IMR-90 (cell line): ENCODE measurements around the gene CNTN5. TPM values are rescaled to one million over a fixed set of nuclear protein-coding genes. Genes with fewer than 3 reads are reported as not detected.

ENCODE experiments used
- ATAC-seq: fragments of 200-7000 bp; cut with Tn5 transposase; 2 replicates; pipeline ENCODE4 v1.9.1; 2020; ENCODE audit warnings: low read depth, mild to moderate bottlenecking, moderate library complexity
- BruUV-seq: library from RNA; stranded (reverse); fragments of 400-500 nt; replicated peaks from 2 replicates; lab custom pipeline; 2021; lab: Mats Ljungman, UMichigan
- CTCF ChIA-PET: fragments of 300-600 bp; formaldehyde crosslinking; extraction: SDS; loops from one replicate; lab custom pipeline; 2021; ENCODE audit warnings: antibody characterized with exemption; lab: Yijun Ruan, JAX
- POLR2A ChIA-PET: fragments of 300-600 bp; sonication (Branson Sonifier 250); formaldehyde crosslinking; loops from one replicate; lab custom pipeline; 2022; ENCODE audit warnings: antibody characterized with exemption; ENCODE audit not compliant: unreplicated experiment; lab: Charles Lee
- DNase-seq: peaks from one replicate; pipeline ENCODE4 v3.0.0; 2013
- H2AFZ ChIP-seq: replicated peaks from 2 replicates; pipeline ENCODE3; 2013; ENCODE audit warnings: low read length, mild to moderate bottlenecking; ENCODE audit not compliant: poor library complexity
- H2AK5ac ChIP-seq: 2 replicates; pipeline ENCODE4 v1.6.1; 2013; ENCODE audit warnings: low read depth, low read length, inconsistent platforms
- H2AK9ac ChIP-seq: replicated peaks from 2 replicates; pipeline ENCODE3; 2013; ENCODE audit warnings: mild to moderate bottlenecking, low read depth, low read length, moderate library complexity; ENCODE audit not compliant: poor library complexity
- H2BK120ac ChIP-seq: 2 replicates; pipeline ENCODE4 v1.6.1; 2013; ENCODE audit warnings: low read depth, low read length, inconsistent platforms
- H2BK15ac ChIP-seq: 3 replicates; pipeline ENCODE4 v1.6.1; 2013; ENCODE audit warnings: low read depth, low read length, inconsistent platforms
- H2BK20ac ChIP-seq: 2 replicates; pipeline ENCODE4 v1.6.1; 2013; ENCODE audit warnings: low read depth, mild to moderate bottlenecking, inconsistent platforms, low read length, moderate library complexity
- H2BK5ac ChIP-seq: 2 replicates; pipeline ENCODE4 v1.6.1; 2013; ENCODE audit warnings: mild to moderate bottlenecking, low read depth, low read length, inconsistent platforms; ENCODE audit not compliant: poor library complexity, severe bottlenecking
- H3K14ac ChIP-seq: replicated peaks from 2 replicates; pipeline ENCODE4 v1.6.1; 2013; ENCODE audit warnings: low read depth, low read length, inconsistent platforms
- H3K18ac ChIP-seq: 2 replicates; pipeline ENCODE4 v1.6.1; 2013; ENCODE audit warnings: low read depth, low read length, control low read depth
- H3K23ac ChIP-seq: 2 replicates; pipeline ENCODE4 v1.6.1; 2013; ENCODE audit warnings: low read depth, low read length, inconsistent platforms
- H3K27ac ChIP-seq: 2 replicates; pipeline ENCODE4 v1.5.1; 2013; ENCODE audit warnings: mild to moderate bottlenecking, control low read depth, low read length; ENCODE audit not compliant: insufficient read depth
- H3K27me3 ChIP-seq: 2 replicates; pipeline ENCODE4 v1.6.1; 2013; ENCODE audit warnings: low read length; ENCODE audit not compliant: control insufficient read depth, insufficient read depth
- H3K36me3 ChIP-seq: 2 replicates; pipeline ENCODE4 v1.6.1; 2013; ENCODE audit warnings: low read length, mixed read lengths; ENCODE audit not compliant: control insufficient read depth, insufficient read depth
- H3K4ac ChIP-seq: 2 replicates; pipeline ENCODE4 v1.6.1; 2013; ENCODE audit warnings: low read depth, low read length, inconsistent platforms
- H3K4me1 ChIP-seq: 2 replicates; pipeline ENCODE4 v1.6.1; 2013; ENCODE audit warnings: low read length, mixed read lengths; ENCODE audit not compliant: control insufficient read depth, insufficient read depth
- H3K4me2 ChIP-seq: 2 replicates; pipeline ENCODE4 v1.6.1; 2013; ENCODE audit warnings: low read depth, mild to moderate bottlenecking, control low read depth, low read length, moderate library complexity
- H3K4me3 ChIP-seq: 2 replicates; pipeline ENCODE4 v1.5.1; 2013; ENCODE audit warnings: low read depth, mild to moderate bottlenecking, control low read depth, low read length, moderate library complexity; ENCODE audit not compliant: insufficient read depth
- H3K56ac ChIP-seq: 2 replicates; pipeline ENCODE4 v1.6.1; 2013; ENCODE audit warnings: low read length, inconsistent platforms; ENCODE audit not compliant: insufficient read depth; ENCODE audit errors: extremely low read depth
- H3K79me1 ChIP-seq, 2 experiments: 2 replicates each; pipeline ENCODE4 v1.6.1; 2013; ENCODE audit warnings: low read length in 2 of 2, inconsistent platforms in 1 of 2, low read depth in 1 of 2
- H3K9ac ChIP-seq: 2 replicates; pipeline ENCODE4 v1.6.1; 2013; ENCODE audit warnings: low read depth, low read length, control low read depth
- H3K9me1 ChIP-seq: 2 replicates; pipeline ENCODE4 v1.6.1; 2013; ENCODE audit warnings: low read length, inconsistent platforms; ENCODE audit not compliant: insufficient read depth
- H3K9me3 ChIP-seq: 2 replicates; pipeline ENCODE4 v1.6.1; 2013; ENCODE audit warnings: low read length; ENCODE audit not compliant: control insufficient read depth, insufficient read depth
- H4K20me1 ChIP-seq: 2 replicates; pipeline ENCODE4 v1.6.1; 2013; ENCODE audit warnings: low read length, inconsistent platforms; ENCODE audit not compliant: insufficient read depth
- H4K5ac ChIP-seq: 2 replicates; pipeline ENCODE4 v1.6.1; 2013; ENCODE audit warnings: mild to moderate bottlenecking, low read depth, low read length, control low read depth
- H4K8ac ChIP-seq, 2 experiments: 2 replicates each; pipeline ENCODE4 v1.6.1; 2013; ENCODE audit warnings: low read depth in 2 of 2, low read length in 2 of 2, control low read depth in 1 of 2, inconsistent platforms in 1 of 2
- H4K91ac ChIP-seq: 2 replicates; pipeline ENCODE4 v1.6.1; 2013; ENCODE audit warnings: low read depth, low read length, inconsistent platforms; ENCODE audit not compliant: insufficient read depth
- BHLHE40 ChIP-seq: fragments of 150-350 bp; IDR thresholded peaks from 2 replicates; pipeline ENCODE4 v1.6.1; 2016; ENCODE audit warnings: mild to moderate bottlenecking, low read depth, low read length
- CEBPB ChIP-seq: IDR thresholded peaks from 2 replicates; pipeline ENCODE4 v1.6.1; 2012; ENCODE audit warnings: low read depth, low read length, improper control_type of control experiment
- CHD1 ChIP-seq: IDR thresholded peaks from 2 replicates; pipeline ENCODE4 v1.6.1; 2012; ENCODE audit warnings: low read depth, low read length, improper control_type of control experiment
- ELK1 ChIP-seq: fragments of 150-350 bp; IDR thresholded peaks from 2 replicates; pipeline ENCODE4 v1.6.1; 2016; ENCODE audit warnings: low read depth, mild to moderate bottlenecking, low read length, moderate library complexity, borderline replicate concordance
- MAFK ChIP-seq: IDR thresholded peaks from 2 replicates; pipeline ENCODE4 v1.6.1; 2012; ENCODE audit warnings: low read depth, low read length, improper control_type of control experiment
- MAZ ChIP-seq: IDR thresholded peaks from 2 replicates; pipeline ENCODE4 v1.6.1; 2012; ENCODE audit warnings: low read depth, mild to moderate bottlenecking, low read length, improper control_type of control experiment, moderate library complexity, borderline replicate concordance
- MXI1 ChIP-seq: IDR thresholded peaks from 2 replicates; pipeline ENCODE4 v1.6.1; 2012; ENCODE audit warnings: low read depth, mild to moderate bottlenecking, low read length, moderate library complexity, borderline replicate concordance
- RAD21 ChIP-seq: IDR thresholded peaks from 2 replicates; pipeline ENCODE4 v1.6.1; 2012; ENCODE audit warnings: low read length, improper control_type of control experiment
- RFX5 ChIP-seq: IDR thresholded peaks from 2 replicates; pipeline ENCODE4 v1.8.0; 2012; ENCODE audit warnings: low read depth, mild to moderate bottlenecking, low read length, moderate library complexity
- SMC3 ChIP-seq: fragments of 150-350 bp; IDR thresholded peaks from 2 replicates; pipeline ENCODE4 v1.6.1; 2016; ENCODE audit warnings: low read depth, mild to moderate bottlenecking, antibody characterized with exemption, low read length, moderate library complexity
- USF2 ChIP-seq: fragments of 150-350 bp; IDR thresholded peaks from 2 replicates; pipeline ENCODE4 v1.6.1; 2017; ENCODE audit warnings: mild to moderate bottlenecking, antibody characterized with exemption, low read length, low read depth
- WGBS, 2 experiments: methylation state at CpG; one replicate each; pipeline versions ENCODE4 v1.1.5 to v1.1.7; 2013; ENCODE audit warnings: missing lambda C conversion rate in 2 of 2; ENCODE audit not compliant: insufficient read length in 1 of 2; ENCODE audit errors: extremely low coverage in 2 of 2; 5-methylcytosine and 5-hydroxymethylcytosine counted together
- dilution Hi-C: fragments of 300-500 bp; cut with HindIII; formaldehyde crosslinking; loops from one replicate; pipeline ENCODE4 v1.14.3; 2018; ENCODE audit warnings: low sequenced_read_pairs; ENCODE audit not compliant: unreplicated experiment
- in situ Hi-C: fragments of 300-500 bp; cut with MboI; formaldehyde crosslinking; loops from 3 replicates; pipeline ENCODE4 v1.14.3; 2019; ENCODE audit warnings: low sequenced_read_pairs, inconsistent platforms, mixed read lengths
- intact Hi-C: fragments of 100-400 bp; cut with micrococcal nuclease; formaldehyde crosslinking; loops from 2 replicates; pipeline ENCODE4 v1.10.0; 2022
- polyA plus RNA-seq, 3 experiments: library from polyadenylated mRNA; depleted of rRNA; stranded (reverse); fragments of >200 nt; gene quantifications; 2 replicates each; pipeline ENCODE4 v1.2.3, GENCODE V29; 2012; ENCODE audit warnings: low replicate concordance in 1 of 3
- total RNA-seq: library from RNA; depleted of rRNA; stranded (reverse); fragments of >200 nt; gene quantifications from 2 replicates; pipeline ENCODE4 v1.2.3, GENCODE V29; 2012

CNTN5 gene
- total and polyA plus RNA-seq, 2 of the 4 experiments (the other 2 are of a cell fraction): not detected

GRCh38 chr11:99893811-99894210 lies 873.1 kb downstream of the CNTN5 start:
- Histone ChIP-seq H3K4me3 (no peak overlapping the region), H3K79me1 (no peaks in the 10 kb centered on the region), H4K8ac (no peak overlapping the region), H3K4me1 (no peaks in the 10 kb centered on the region), H3K9ac (no peak overlapping the region), H4K20me1 (no peaks in the 10 kb centered on the region), H3K27ac (no peak overlapping the region), H3K14ac (no peak overlapping the region), H2BK5ac (no peak overlapping the region), H3K9me1 (no peaks in the 10 kb centered on the region), H3K23ac (no peak overlapping the region), H3K36me3 (no peaks in the 10 kb centered on the region), H3K18ac (no peak overlapping the region), H3K27me3 (no peaks in the 10 kb centered on the region), H2AK9ac (no peak overlapping the region), H2AK5ac (no peak overlapping the region), H2AFZ (no peak overlapping the region), H4K91ac (no peak overlapping the region), H2BK120ac (no peak overlapping the region), H2BK20ac (no peak overlapping the region), H3K56ac (no peak overlapping the region), H3K9me3 (peaks cover 13% of the 10 kb centered on the region; the same call in 1 of the 2 replicates), H4K5ac (no peak overlapping the region), H3K4ac (no peak overlapping the region), H3K4me2 (no peak overlapping the region), H2BK15ac (no peak overlapping the region)
- TF ChIP-seq ELK1 (no peak), SMC3 (no peak), CEBPB (no peak), MAZ (no peak), MXI1 (no peak), USF2 (no peak), MAFK (no peak), RAD21 (no peak), RFX5 (no peak), CHD1 (no peak), BHLHE40 (no peak)
- intact Hi-C loops (no loop called here), in situ Hi-C loops (no loop called here), dilution Hi-C loops (no loop called here)
- DNase-seq (no peak), ATAC-seq (no peak)
- CTCF ChIA-PET: no interaction called here
- no CpG with 5 or more reads among the region's 1 CpG for WGBS, 2 experiments
- POLR2A ChIA-PET: no interaction called here
- BruUV-seq: no TSS peak
